Osteoblast (primary cell): Measurements from ENCODE around the gene OTULIN. TPM values are rescaled to one million over a fixed set of nuclear protein-coding genes. Genes with fewer than 3 reads are reported as not detected.

Experiments used
- DNase-seq: peaks from one replicate; pipeline ENCODE4 v3.0.0; 2011; ENCODE audit warnings: low spot score, mixed read lengths; ENCODE audit not compliant: insufficient read length; ENCODE audit errors: missing footprints
- H2AFZ ChIP-seq: 2 replicates; pipeline ENCODE4 v1.6.0; 2011; ENCODE audit warnings: mild to moderate bottlenecking, low read length
- H3K27ac ChIP-seq: 2 replicates; pipeline ENCODE4 v1.5.1; 2011; ENCODE audit warnings: mild to moderate bottlenecking, low read depth, low read length, moderate library complexity
- H3K27me3 ChIP-seq: 2 replicates; pipeline ENCODE4 v1.6.0; 2012; ENCODE audit warnings: mild to moderate bottlenecking, control low read depth, inconsistent platforms, low read length, moderate library complexity; ENCODE audit not compliant: insufficient read depth
- H3K36me3 ChIP-seq: 2 replicates; pipeline ENCODE4 v1.5.1; 2011; ENCODE audit warnings: mild to moderate bottlenecking, low read length, control low read depth, moderate library complexity; ENCODE audit not compliant: insufficient read depth
- H3K4me1 ChIP-seq: 2 replicates; pipeline ENCODE4 v1.5.1; 2011; ENCODE audit warnings: mild to moderate bottlenecking, low read length, control low read depth, moderate library complexity; ENCODE audit not compliant: insufficient read depth
- H3K4me2 ChIP-seq: 2 replicates; pipeline ENCODE4 v1.6.0; 2011; ENCODE audit warnings: mild to moderate bottlenecking, low read length; ENCODE audit not compliant: insufficient read depth
- H3K4me3 ChIP-seq: fragments of 200-600 bp; sonication (generic); 3 replicates; pipeline ENCODE4 v1.5.1; 2012; ENCODE audit warnings: mild to moderate bottlenecking, low read length, inconsistent platforms; ENCODE audit not compliant: insufficient read depth
- H3K79me2 ChIP-seq: 2 replicates; pipeline ENCODE4 v1.6.0; 2012; ENCODE audit warnings: mild to moderate bottlenecking, low read length, control low read depth, inconsistent platforms; ENCODE audit not compliant: insufficient read depth
- H3K9me3 ChIP-seq: 2 replicates; pipeline ENCODE4 v1.5.1; 2011; ENCODE audit warnings: low read depth, low read length, control low read depth
- H4K20me1 ChIP-seq: 2 replicates; pipeline ENCODE4 v1.6.0; 2012; ENCODE audit warnings: mild to moderate bottlenecking, low read length, control low read depth; ENCODE audit not compliant: insufficient read depth
- CTCF ChIP-seq: IDR thresholded peaks from 2 replicates; pipeline ENCODE4 v1.5.1; 2011; ENCODE audit warnings: mild to moderate bottlenecking, low read depth, low read length, moderate library complexity; ENCODE audit errors: extremely low read depth
- total RNA-seq: library from RNA; depleted of rRNA; stranded (reverse); fragments of >200 nt; gene quantifications from 2 replicates; pipeline ENCODE4 v1.2.3, GENCODE V29; 2012

OTULIN gene
- total RNA-seq, 1 donor = 29.7 TPM

GRCh38 chr5:14671414-14671813 lies 6.9 kb downstream of the OTULIN start:
- H3K4me1 ChIP-seq = peaks cover 48% of the 10 kb centered on the region
- no peak overlapping the region for H2AFZ ChIP-seq
- peaks cover 99% of the 10 kb centered on the region for H3K79me2 ChIP-seq
- H3K27ac ChIP-seq = peak overlapping the region; percentile 36
- TF ChIP-seq CTCF = no peak
- H3K4me3 ChIP-seq = no peak overlapping the region
- no peaks in the 10 kb centered on the region for H3K36me3 ChIP-seq
- no peak for DNase-seq
- H3K9me3 ChIP-seq = no peaks in the 10 kb centered on the region
- H3K4me2 ChIP-seq = peak overlapping the region; percentile 26
- peaks cover 39% of the 10 kb centered on the region for H4K20me1 ChIP-seq
- no peaks in the 10 kb centered on the region for H3K27me3 ChIP-seq

GRCh38 chr5:14672082-14672481 lies 7.6 kb downstream of the OTULIN start:
- H3K9me3 ChIP-seq = no peaks in the 10 kb centered on the region
- peak; percentile 63 for DNase-seq
- no peaks in the 10 kb centered on the region for H3K27me3 ChIP-seq
- H3K4me2 ChIP-seq = no peak overlapping the region
- peaks cover 35% of the 10 kb centered on the region for H4K20me1 ChIP-seq
- H2AFZ ChIP-seq = no peak overlapping the region
- H3K4me3 ChIP-seq = no peak overlapping the region
- H3K36me3 ChIP-seq = no peaks in the 10 kb centered on the region
- H3K27ac ChIP-seq = peak overlapping the region; percentile 36
- no peak for TF ChIP-seq CTCF
- H3K79me2 ChIP-seq = peaks cover 99% of the 10 kb centered on the region
- H3K4me1 ChIP-seq = peaks cover 48% of the 10 kb centered on the region

GRCh38 chr5:14672484-14673394 lies 8.2 kb downstream of the OTULIN start:
- peaks cover 99% of the 10 kb centered on the region for H3K79me2 ChIP-seq

More at GRCh38 chr5:14672484-14673394, 8.2 kb downstream of the OTULIN start:
- no peak for TF ChIP-seq CTCF
- no peak overlapping the region for H3K4me2 ChIP-seq
- no peak overlapping the region for H2AFZ ChIP-seq
- DNase-seq = peak; percentile 51
- peaks cover 46% of the 10 kb centered on the region for H3K4me1 ChIP-seq
- H4K20me1 ChIP-seq = peaks cover 29% of the 10 kb centered on the region
- no peaks in the 10 kb centered on the region for H3K36me3 ChIP-seq
- H3K4me3 ChIP-seq = no peak overlapping the region
- H3K9me3 ChIP-seq = no peaks in the 10 kb centered on the region
- peak overlapping the region; percentile 9 for H3K27ac ChIP-seq
- H3K27me3 ChIP-seq = no peaks in the 10 kb centered on the region
